ENCODE results near the gene SPTA1.

- TF ChIP-seq POLR2A (IDR thresholded peaks at IDR 0.05; ENCODE audit: control extremely low read depth in 1 of 2, low read depth in 2 of 2, low read length in 2 of 2) (no peak), GTF2F1 (IDR thresholded peaks at IDR 0.05; ENCODE audit: borderline replicate concordance, low read depth, low read length) (no peak), EP300 (IDR thresholded peaks at IDR 0.05; ENCODE audit: borderline replicate concordance in 1 of 2, low read depth in 2 of 2, low read length in 2 of 2) (no peak), TAF7 (optimal IDR thresholded peaks at IDR 0.05; ENCODE audit: borderline replicate concordance, low read depth, low read length) (no peak), TBP (IDR thresholded peaks at IDR 0.05; ENCODE audit: low read depth, low read length) (no peak), SIN3A (conservative IDR thresholded peaks at IDR 0.05 in 1 of 2, IDR thresholded peaks at IDR 0.05 in 1 of 2; ENCODE audit: low read depth in 1 of 2, low read length in 2 of 2) (no peak), CTCF (IDR thresholded peaks at IDR 0.05; ENCODE audit: control extremely low read depth in 1 of 3, insufficient read depth in 1 of 3, low read depth in 1 of 3, low read length in 3 of 3) (no peak), ZNF274 (IDR thresholded peaks at IDR 0.05; ENCODE audit: borderline replicate concordance, extremely low read depth, low read length) (no peak)
These were observed 48.4 kb downstream of the SPTA1 start for GRCh38 chr1:158638146-158638545.
